ENCODE data around the gene CCL22. TPM values are rescaled to one million over a fixed set of nuclear protein-coding genes. Genes with fewer than 3 reads are reported as not detected.
"Not testable (repeated sequence)": the region's sequence is repeated elsewhere in the genome, so short reads cannot be mapped to it uniquely, and the experiment has no call there.

Gene CCL22
- polyA plus RNA-seq, 2 donors, result 0.31 to 0.78 TPM

- H3K4me3 ChIP-seq (ENCODE audit: low read depth in 1 of 2, low read length in 2 of 2), result peak within 1 kb of the TSS; percentile 39 to 57
- WGBS, 2 donors, result 16 to 22% methylated on average over 22 to 23 of the region's 23 CpGs
- H3K27me3 ChIP-seq (ENCODE audit: control insufficient read depth in 1 of 2, insufficient read depth in 2 of 2, low read length in 2 of 2), result no peaks in the 10 kb centered on the region
- peaks cover 4 to 14% of the 10 kb centered on the region in 2 donors for H3K4me1 ChIP-seq (ENCODE audit: control insufficient read depth in 2 of 2, insufficient read depth in 2 of 2, low read length in 1 of 2)
- H3K27ac ChIP-seq (ENCODE audit: low read depth in 2 of 2, low read length in 1 of 2), result peak within 1 kb of the TSS; percentile 77 to 79
- no peaks in the 10 kb centered on the region for H3K36me3 ChIP-seq (ENCODE audit: control insufficient read depth in 2 of 2, insufficient read depth in 2 of 2, low read length in 1 of 2)
- H3K9me3 ChIP-seq (ENCODE audit: control insufficient read depth in 2 of 2, insufficient read depth in 1 of 2, low read depth in 1 of 2, low read length in 1 of 2), result no peaks in the 10 kb centered on the region
These were observed 14.0 kb downstream of the CCL22 start, which contains the start of gene CX3CL1 for GRCh38 chr16:57372372-57373116. Gene CX3CL1 (plus strand): TSS chr16:57372490. CDS start chr16:57372569, 79 bp downstream.

- H3K4me3 ChIP-seq (ENCODE audit: low read depth in 1 of 2, low read length in 2 of 2), result peak overlapping the region; percentile 39 to 57
- peak overlapping the region; percentile 77 to 79 for H3K27ac ChIP-seq (ENCODE audit: low read depth in 2 of 2, low read length in 1 of 2)
- peaks cover 4 to 15% of the 10 kb centered on the region in 2 donors for H3K4me1 ChIP-seq (ENCODE audit: control insufficient read depth in 2 of 2, insufficient read depth in 2 of 2, low read length in 1 of 2)
- H3K9me3 ChIP-seq (ENCODE audit: control insufficient read depth in 2 of 2, insufficient read depth in 1 of 2, low read depth in 1 of 2, low read length in 1 of 2), result no peaks in the 10 kb centered on the region
- WGBS, 2 donors, result 32 to 48% methylated on average over 9 of the region's 9 CpGs
- no peaks in the 10 kb centered on the region for H3K36me3 ChIP-seq (ENCODE audit: control insufficient read depth in 2 of 2, insufficient read depth in 2 of 2, low read length in 1 of 2)
- H3K27me3 ChIP-seq (ENCODE audit: control insufficient read depth in 1 of 2, insufficient read depth in 2 of 2, low read length in 2 of 2), result no peaks in the 10 kb centered on the region
These were observed 14.7 kb downstream of the CCL22 start for GRCh38 chr16:57373117-57373947.

- H3K4me3 ChIP-seq (ENCODE audit: low read depth in 1 of 2, low read length in 2 of 2), result peak overlapping the region; percentile 39 to 57
- whole genome bisulfite sequencing, 2 donors, result 23 to 47% methylated on average over 9 of the region's 9 CpGs
- peak overlapping the region; percentile 77 to 79 for H3K27ac ChIP-seq (ENCODE audit: low read depth in 2 of 2, low read length in 1 of 2)
These were observed 15.5 kb downstream of the CCL22 start for GRCh38 chr16:57374067-57374534.

GRCh38 chr16:57374925-57375465 is 16.4 kb downstream of the CCL22 start:
- not testable (repeated sequence) for H3K27ac ChIP-seq (ENCODE audit: low read depth in 2 of 2, low read length in 1 of 2); H3K4me3 ChIP-seq (ENCODE audit: low read depth in 1 of 2, low read length in 2 of 2); H3K27me3 ChIP-seq (ENCODE audit: control insufficient read depth in 1 of 2, insufficient read depth in 2 of 2, low read length in 2 of 2); H3K36me3 ChIP-seq (ENCODE audit: control insufficient read depth in 2 of 2, insufficient read depth in 2 of 2, low read length in 1 of 2); H3K9me3 ChIP-seq (ENCODE audit: control insufficient read depth in 2 of 2, insufficient read depth in 1 of 2, low read depth in 1 of 2, low read length in 1 of 2)
- 78% methylated on average over 8 of the region's 8 CpGs for WGBS, 2 donors
- peaks cover 4 to 15% of the 10 kb centered on the region in 2 donors for H3K4me1 ChIP-seq (ENCODE audit: control insufficient read depth in 2 of 2, insufficient read depth in 2 of 2, low read length in 1 of 2)

More at GRCh38 chr16:57374067-57374534, 15.5 kb downstream of the CCL22 start:
- Histone ChIP-seq H3K27me3 (ENCODE audit: control insufficient read depth in 1 of 2, insufficient read depth in 2 of 2, low read length in 2 of 2) (no peaks in the 10 kb centered on the region), H3K4me1 (ENCODE audit: control insufficient read depth in 2 of 2, insufficient read depth in 2 of 2, low read length in 1 of 2) (peaks cover 4 to 15% of the 10 kb centered on the region in 2 donors), H3K9me3 (ENCODE audit: control insufficient read depth in 2 of 2, insufficient read depth in 1 of 2, low read depth in 1 of 2, low read length in 1 of 2) (no peaks in the 10 kb centered on the region), H3K36me3 (ENCODE audit: control insufficient read depth in 2 of 2, insufficient read depth in 2 of 2, low read length in 1 of 2) (no peaks in the 10 kb centered on the region)

- no peaks in the 10 kb centered on the region for H3K36me3 ChIP-seq (ENCODE audit: control insufficient read depth in 2 of 2, insufficient read depth in 2 of 2, low read length in 1 of 2)
- H3K4me3 ChIP-seq (ENCODE audit: low read depth in 1 of 2, low read length in 2 of 2), result no peak overlapping the region
- H3K27ac ChIP-seq (ENCODE audit: low read depth in 2 of 2, low read length in 1 of 2), result no peak overlapping the region
- peaks cover 4 to 17% of the 10 kb centered on the region in 2 donors for H3K4me1 ChIP-seq (ENCODE audit: control insufficient read depth in 2 of 2, insufficient read depth in 2 of 2, low read length in 1 of 2)
- 92 to 93% methylated on average over 3 of the region's 3 CpGs for WGBS, 2 donors
- no peaks in the 10 kb centered on the region for H3K27me3 ChIP-seq (ENCODE audit: control insufficient read depth in 1 of 2, insufficient read depth in 2 of 2, low read length in 2 of 2)
- no peaks in the 10 kb centered on the region for H3K9me3 ChIP-seq (ENCODE audit: control insufficient read depth in 2 of 2, insufficient read depth in 1 of 2, low read depth in 1 of 2, low read length in 1 of 2)
These were observed 17.8 kb downstream of the CCL22 start for GRCh38 chr16:57376313-57376818.

GRCh38 chr16:57377080-57377841 is 18.7 kb downstream of the CCL22 start:
- H3K4me1 ChIP-seq (ENCODE audit: control insufficient read depth in 2 of 2, insufficient read depth in 2 of 2, low read length in 1 of 2), result peaks cover 2 to 17% of the 10 kb centered on the region in 2 donors
- 26 to 27% methylated on average over 5 of the region's 5 CpGs for WGBS, 2 donors
- H3K4me3 ChIP-seq (ENCODE audit: low read depth in 1 of 2, low read length in 2 of 2), result no peak overlapping the region
- no peaks in the 10 kb centered on the region for H3K27me3 ChIP-seq (ENCODE audit: control insufficient read depth in 1 of 2, insufficient read depth in 2 of 2, low read length in 2 of 2)
- peak overlapping the region; percentile 40 to 44 for H3K27ac ChIP-seq (ENCODE audit: low read depth in 2 of 2, low read length in 1 of 2)
- no peaks in the 10 kb centered on the region for H3K9me3 ChIP-seq (ENCODE audit: control insufficient read depth in 2 of 2, insufficient read depth in 1 of 2, low read depth in 1 of 2, low read length in 1 of 2)
- peaks cover 0 to 4% of the 10 kb centered on the region in 2 donors for H3K36me3 ChIP-seq (ENCODE audit: control insufficient read depth in 2 of 2, insufficient read depth in 2 of 2, low read length in 1 of 2)

- Histone ChIP-seq H3K27ac (ENCODE audit: low read depth in 2 of 2, low read length in 1 of 2) (peak overlapping the region in 1 of 2 donors; percentile 34), H3K4me1 (ENCODE audit: control insufficient read depth in 2 of 2, insufficient read depth in 2 of 2, low read length in 1 of 2) (peaks cover 4 to 17% of the 10 kb centered on the region in 2 donors)
- WGBS, 2 donors, result 68 to 69% methylated on average over 10 of the region's 10 CpGs
These were observed 21.0 kb downstream of the CCL22 start for GRCh38 chr16:57379579-57379978.

GRCh38 chr16:57380671-57381462 is 22.3 kb downstream of the CCL22 start:
- peaks cover 0 to 8% of the 10 kb centered on the region in 2 donors for H3K36me3 ChIP-seq (ENCODE audit: control insufficient read depth in 2 of 2, insufficient read depth in 2 of 2, low read length in 1 of 2)
- H3K27me3 ChIP-seq (ENCODE audit: control insufficient read depth in 1 of 2, insufficient read depth in 2 of 2, low read length in 2 of 2), result no peaks in the 10 kb centered on the region
- 51 to 52% methylated on average over 8 of the region's 8 CpGs for WGBS, 2 donors
- peaks cover 4 to 17% of the 10 kb centered on the region in 2 donors for H3K4me1 ChIP-seq (ENCODE audit: control insufficient read depth in 2 of 2, insufficient read depth in 2 of 2, low read length in 1 of 2)
- no peaks in the 10 kb centered on the region for H3K9me3 ChIP-seq (ENCODE audit: control insufficient read depth in 2 of 2, insufficient read depth in 1 of 2, low read depth in 1 of 2, low read length in 1 of 2)
- H3K4me3 ChIP-seq (ENCODE audit: low read depth in 1 of 2, low read length in 2 of 2), result no peak overlapping the region
- H3K27ac ChIP-seq (ENCODE audit: low read depth in 2 of 2, low read length in 1 of 2), result peak overlapping the region in 1 of 2 donors; percentile 21

More at GRCh38 chr16:57379579-57379978, 21.0 kb downstream of the CCL22 start:
- Histone ChIP-seq H3K9me3 (ENCODE audit: control insufficient read depth in 2 of 2, insufficient read depth in 1 of 2, low read depth in 1 of 2, low read length in 1 of 2) (no peaks in the 10 kb centered on the region), H3K4me3 (ENCODE audit: low read depth in 1 of 2, low read length in 2 of 2) (no peak overlapping the region), H3K27me3 (ENCODE audit: control insufficient read depth in 1 of 2, insufficient read depth in 2 of 2, low read length in 2 of 2) (no peaks in the 10 kb centered on the region), H3K36me3 (ENCODE audit: control insufficient read depth in 2 of 2, insufficient read depth in 2 of 2, low read length in 1 of 2) (peaks cover 0 to 8% of the 10 kb centered on the region in 2 donors)
